ENCODE data around the gene ADAMTSL2.

Gene ADAMTSL2

DNA sequence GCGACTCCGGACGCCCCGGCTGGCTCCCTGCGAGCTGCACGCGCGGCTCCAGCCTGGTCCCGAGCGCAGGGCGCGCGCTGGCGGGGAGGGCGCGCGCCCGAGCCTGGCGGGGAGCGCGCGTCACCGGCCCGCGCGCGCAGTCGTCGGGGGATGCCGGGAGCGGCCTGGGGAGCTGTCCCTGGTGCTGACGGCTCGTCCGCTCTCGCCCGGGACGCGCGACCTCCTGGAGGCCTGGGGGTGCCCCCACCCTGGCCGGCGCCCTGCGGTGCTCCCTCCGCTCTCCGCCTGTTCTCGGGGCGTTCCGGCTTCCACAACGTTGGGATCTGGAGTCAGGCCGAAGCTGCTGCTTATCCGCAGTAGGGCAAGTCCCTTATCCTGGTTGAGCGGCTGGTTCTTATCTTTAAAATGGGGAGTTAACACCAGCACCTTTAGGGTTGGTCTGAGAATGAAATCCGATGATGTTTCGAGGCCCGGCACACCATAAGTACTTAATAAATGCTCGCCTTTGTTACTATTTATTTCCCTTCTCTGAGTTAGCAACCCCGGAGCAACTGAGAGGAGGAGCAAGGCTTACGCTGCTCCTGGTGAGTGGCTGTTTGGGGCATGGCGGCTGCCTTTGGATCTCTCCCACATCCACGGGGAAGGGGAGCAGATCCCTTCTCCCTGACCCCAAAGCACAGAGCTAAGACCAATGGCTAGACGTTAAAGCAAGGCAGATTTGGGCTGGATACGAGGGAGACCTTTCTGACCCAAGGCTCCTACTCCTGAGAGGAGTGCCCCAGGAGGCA, 75.0 kb downstream of the ADAMTSL2 start, which contains the start of gene FAM163B:
TSS of gene FAM163B (minus strand) at position 79 of the 788 bp plus-strand sequence. CDS start 29,166 bp downstream, outside the sequence.
- DNase-seq (ENCODE audit: low read depth) = no peak
- no peak within 1 kb of the TSS for H3K4me3 ChIP-seq (ENCODE audit: low read length)
- TF ChIP-seq CTCF (conservative IDR thresholded peaks at IDR 0.05; ENCODE audit: low read depth, low read length) = no peak

- no peak for TF ChIP-seq CTCF (conservative IDR thresholded peaks at IDR 0.05; ENCODE audit: low read depth, low read length)
- no peak for DNase-seq (ENCODE audit: low read depth)
- H3K4me3 ChIP-seq (ENCODE audit: low read length) = no peak overlapping the region
Measured at GRCh38 chr9:133610845-133611244, 76.3 kb downstream of the ADAMTSL2 start.

DNA sequence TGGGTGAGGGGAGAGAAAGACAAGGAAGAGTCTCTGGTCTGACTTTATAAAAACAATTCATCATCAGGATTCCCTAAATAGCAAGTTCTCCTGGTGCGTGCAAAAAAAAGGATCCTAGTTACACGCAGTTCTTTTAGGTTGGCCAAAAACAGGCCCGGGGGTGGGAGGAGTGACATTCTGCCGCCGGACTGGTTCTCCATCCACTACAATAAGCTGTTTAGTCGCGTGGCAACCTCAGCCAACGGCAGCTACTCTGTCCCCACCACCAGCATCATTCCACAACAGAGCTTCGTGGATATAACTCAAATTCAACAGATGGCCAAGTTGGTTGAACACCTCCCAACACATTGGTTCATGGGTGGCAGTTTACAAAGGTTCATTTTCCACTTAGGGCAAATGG, 77.5 kb downstream of the ADAMTSL2 start:
- no peak for TF ChIP-seq CTCF (conservative IDR thresholded peaks at IDR 0.05; ENCODE audit: low read depth, low read length)
- H3K4me3 ChIP-seq (ENCODE audit: low read length) = no peak overlapping the region
- no peak for DNase-seq (ENCODE audit: low read depth)

DNA sequence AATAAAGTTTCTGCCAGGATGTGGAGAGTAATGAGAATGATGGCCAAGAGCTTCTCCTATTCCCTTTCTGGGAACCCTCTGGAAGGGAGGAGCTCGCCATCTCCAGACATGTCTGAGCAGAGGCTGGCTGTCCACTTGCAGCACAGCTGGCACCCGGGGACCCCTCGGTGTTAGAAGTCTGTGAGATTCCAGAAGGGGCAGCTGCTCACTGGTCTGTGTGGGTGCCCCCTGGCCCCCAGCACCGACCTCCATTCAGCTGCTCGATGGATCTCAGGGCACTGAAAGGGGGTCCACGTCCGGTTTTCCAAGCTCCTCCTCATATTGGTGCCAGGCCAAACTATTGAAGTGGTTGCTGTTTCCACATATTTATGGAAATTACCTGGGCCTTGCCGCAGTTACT, 78.3 kb downstream of the ADAMTSL2 start:
- no peak for TF ChIP-seq CTCF (conservative IDR thresholded peaks at IDR 0.05; ENCODE audit: low read depth, low read length)
- no peak for DNase-seq (ENCODE audit: low read depth)
- no peak overlapping the region for H3K4me3 ChIP-seq (ENCODE audit: low read length)

DNA sequence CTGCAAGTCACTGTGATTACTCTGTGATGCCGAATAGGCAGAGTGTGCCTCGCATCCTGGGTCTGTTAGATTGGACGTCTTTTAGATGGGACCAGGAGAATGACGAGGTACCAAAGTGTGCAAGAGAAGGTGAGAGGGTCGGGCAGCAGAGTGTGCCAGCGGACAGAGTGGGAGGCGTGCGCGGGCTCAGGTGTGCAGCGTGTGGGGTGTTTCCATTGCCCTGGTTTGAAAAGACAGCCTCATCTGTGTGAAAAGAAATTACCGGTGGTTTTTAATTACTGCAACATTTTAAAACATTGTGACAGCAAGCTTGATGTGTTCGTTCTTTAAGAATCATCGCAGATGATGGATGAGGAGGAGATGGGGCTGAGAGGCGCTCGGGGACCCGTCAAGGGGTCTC, 78.9 kb downstream of the ADAMTSL2 start:
- no peak for TF ChIP-seq CTCF (conservative IDR thresholded peaks at IDR 0.05; ENCODE audit: low read depth, low read length)
- no peak overlapping the region for H3K4me3 ChIP-seq (ENCODE audit: low read length)
- no peak for DNase-seq (ENCODE audit: low read depth)

DNA sequence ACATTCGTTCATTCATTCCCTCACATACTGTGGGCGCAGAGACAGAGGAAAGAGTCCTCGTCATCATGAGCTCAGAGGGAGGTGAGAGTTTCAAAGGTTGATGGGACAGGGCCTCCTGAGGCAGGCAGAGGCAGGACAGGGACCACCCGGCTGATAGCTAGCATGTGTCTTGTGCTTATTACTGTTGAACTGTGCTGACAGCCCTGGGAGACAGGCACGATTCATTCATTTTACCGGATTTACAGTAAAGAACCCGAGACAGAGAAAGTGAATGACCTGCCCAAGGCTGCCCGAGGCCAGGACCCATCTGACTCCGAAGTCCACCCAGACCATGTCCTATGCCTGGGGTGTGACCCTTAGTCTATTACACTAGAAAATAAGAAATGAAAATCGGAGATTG, 79.6 kb downstream of the ADAMTSL2 start:
- H3K4me3 ChIP-seq (ENCODE audit: low read length) = no peak overlapping the region
- no peak for DNase-seq (ENCODE audit: low read depth)
- no peak for TF ChIP-seq CTCF (conservative IDR thresholded peaks at IDR 0.05; ENCODE audit: low read depth, low read length)

DNA sequence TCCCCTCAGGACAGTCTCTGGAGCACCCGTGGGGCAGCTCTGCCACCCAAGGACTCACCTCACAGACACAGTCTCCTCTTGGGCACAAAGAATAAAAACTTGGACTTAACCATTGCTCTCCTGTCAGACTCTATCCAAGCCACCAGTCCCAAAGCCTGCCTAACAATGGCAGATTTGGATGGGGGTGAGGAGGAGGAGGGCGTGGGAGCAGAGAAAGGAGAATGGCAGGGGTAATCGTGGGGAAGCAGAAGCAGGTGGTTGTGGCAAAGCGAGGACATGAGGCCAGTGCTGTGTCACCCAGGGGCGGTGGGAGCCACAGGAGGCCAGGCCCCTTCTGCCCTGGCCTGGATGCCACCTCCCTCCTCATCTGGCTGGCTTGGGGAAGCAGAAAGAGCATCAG, 80.2 kb downstream of the ADAMTSL2 start:
- no peak for DNase-seq (ENCODE audit: low read depth)
- no peak for TF ChIP-seq CTCF (conservative IDR thresholded peaks at IDR 0.05; ENCODE audit: low read depth, low read length)
- no peak overlapping the region for H3K4me3 ChIP-seq (ENCODE audit: low read length)

Measured in retinal pigment epithelial cell (primary cell).